ENCODE data around the gene EVA1A. TPM values are rescaled to one million over a fixed set of nuclear protein-coding genes. Genes with fewer than 3 reads are reported as not detected.

EVA1A gene
- total and polyA plus RNA-seq, 2 of the 8 experiments (the other 6 are each of a cell fraction or from before 2014, with no cell fraction given) = 2.4 to 4.3 TPM

DNA sequence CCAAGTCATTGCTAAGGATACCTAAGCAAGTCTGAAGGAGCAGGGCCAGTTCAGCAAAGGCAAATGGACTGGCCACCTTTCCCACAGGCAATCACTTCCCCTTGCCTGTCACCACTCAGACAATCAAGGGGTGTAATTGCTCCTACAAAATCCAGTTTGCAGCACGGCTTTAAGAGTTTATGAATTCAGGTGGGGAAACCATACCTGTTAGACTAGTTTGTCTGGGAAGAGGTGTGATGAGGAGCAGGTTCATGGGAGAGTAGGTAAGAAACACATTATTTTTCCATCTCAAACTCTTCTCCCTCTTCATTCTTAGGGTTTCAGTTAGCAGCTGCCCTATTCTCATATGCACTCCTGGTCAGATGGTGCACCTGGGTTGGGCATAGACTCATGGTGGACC is 102.5 kb downstream of the EVA1A start:
- H3K23me2 ChIP-seq (ENCODE audit: low read depth, low read length) = no peaks in the 10 kb centered on the region
- no peak overlapping the region for H2AK5ac ChIP-seq (ENCODE audit: low read depth, low read length)
- H3K79me1 ChIP-seq (ENCODE audit: low read depth, low read length) = no peaks in the 10 kb centered on the region
- H3K23ac ChIP-seq (ENCODE audit: insufficient read length) = no peak overlapping the region
- H4K8ac ChIP-seq (ENCODE audit: extremely low read depth, insufficient read depth, low read length) = no peak overlapping the region
- DNase-seq (ENCODE audit: low read depth in 1 of 2, low spot score in 2 of 2) = no peak
- no peaks in the 10 kb centered on the region for H3K36me3 ChIP-seq (ENCODE audit: control insufficient read depth in 2 of 4, insufficient read depth in 4 of 4, low read length in 3 of 4)
- H2BK120ac ChIP-seq (replicated peaks; ENCODE audit: low read depth, low read length) = no peak overlapping the region
- no peak overlapping the region for H3K4me2 ChIP-seq (ENCODE audit: insufficient read depth in 1 of 2, low read depth in 2 of 2, low read length in 2 of 2)
- FAIRE-seq = no peak
- POLR2A ChIA-PET (ENCODE audit: partially characterized antibody) = no interaction called here
- CTCF ChIA-PET (ENCODE audit: partially characterized antibody) = interaction anchor here (0.6 to 6.7 kb wide), 4 partner anchors 7 to 216 kb away, joined by 3 to 58 read pairs (median 4); no protein-coding TSS in a partner anchor
- H3K56ac ChIP-seq (replicated peaks; ENCODE audit: insufficient read length, low read depth, low read length) = no peak overlapping the region
- H4K5ac ChIP-seq (ENCODE audit: insufficient read length, low read depth, low read length) = no peak overlapping the region
- H3K79me2 ChIP-seq (ENCODE audit: control insufficient read depth in 1 of 2, insufficient read depth in 2 of 2, low read length in 2 of 2) = no peaks in the 10 kb centered on the region
- H2BK20ac ChIP-seq (ENCODE audit: low read length) = no peak overlapping the region
- no peak overlapping the region for H3K9ac ChIP-seq (replicated peaks in 1 of 4; ENCODE audit: extremely low read depth in 1 of 4, low read depth in 3 of 4, low read length in 3 of 4)
- no peaks in the 10 kb centered on the region for H4K20me1 ChIP-seq (replicated peaks in 1 of 2; ENCODE audit: control insufficient read depth in 1 of 2, insufficient read depth in 2 of 2, low read length in 2 of 2)
- H3K4me1 ChIP-seq (replicated peaks in 1 of 4; ENCODE audit: control insufficient read depth in 3 of 4, insufficient read depth in 4 of 4, low read length in 3 of 4) = peaks cover 0 to 7% (median 4%) of the 10 kb centered on the region in 4 experiments; a peak in 2 of 7 replicates
- no peak overlapping the region for H3K4me3 ChIP-seq (ENCODE audit: extremely low read depth in 1 of 4, insufficient read depth in 2 of 4, low read depth in 3 of 4, low read length in 4 of 4)
- H3K14ac ChIP-seq (ENCODE audit: insufficient read length) = no peak overlapping the region
- no peak overlapping the region for H3K18ac ChIP-seq (ENCODE audit: extremely low read depth, low read length)
- no peak overlapping the region for H2BK12ac ChIP-seq (ENCODE audit: low read depth, low read length)
- 92% methylated on average over 1 of the region's 1 CpG; no CpG with 5 or more reads in 1 of the 2 experiments for WGBS, 2 experiments (ENCODE audit: extremely low coverage in 1 of 2, insufficient coverage in 1 of 2, insufficient read length in 1 of 2, insufficient replicate concordance in 2 of 2, low coverage in 1 of 2, low lambda C conversion rate in 2 of 2, missing lambda C conversion rate in 1 of 2)
- H3K9me3 ChIP-seq (ENCODE audit: insufficient read depth in 2 of 2, low read depth in 1 of 2, low read length in 1 of 2) = no peaks in the 10 kb centered on the region
- no peak overlapping the region for H3K4ac ChIP-seq (replicated peaks; ENCODE audit: insufficient read length, low read depth, low read length)
- H4K91ac ChIP-seq (replicated peaks; ENCODE audit: insufficient read length, low read length) = no peak overlapping the region
- no peaks in the 10 kb centered on the region for H3K27me3 ChIP-seq (replicated peaks in 1 of 4; ENCODE audit: control insufficient read depth in 3 of 4, extremely low read depth in 1 of 4, insufficient read depth in 3 of 4, low read length in 3 of 4)
- no peak overlapping the region; the same call in 1 of the 2 replicates for H2AFZ ChIP-seq (ENCODE audit: low read length)
- H2BK15ac ChIP-seq (ENCODE audit: low read length) = no peak overlapping the region
- no peak overlapping the region for H3K27ac ChIP-seq (ENCODE audit: low read depth, low read length)
- no peak overlapping the region for H2BK5ac ChIP-seq (ENCODE audit: low read depth, low read length)
- TF ChIP-seq, protein P1, sequence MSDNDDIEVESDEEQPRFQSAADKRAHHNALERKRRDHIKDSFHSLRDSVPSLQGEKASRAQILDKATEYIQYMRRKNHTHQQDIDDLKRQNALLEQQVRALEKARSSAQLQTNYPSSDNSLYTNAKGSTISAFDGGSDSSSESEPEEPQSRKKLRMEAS (IDR thresholded peaks at IDR 0.05) = no peak
- TF ChIP-seq CTBP2 (IDR thresholded peaks at IDR 0.05; ENCODE audit: borderline replicate concordance, insufficient read depth, insufficient read length, low read length) = no peak
- TF ChIP-seq KDM4A (IDR thresholded peaks at IDR 0.05; ENCODE audit: low read depth, low read length, severe bottlenecking) = no peak
- no peak for TF ChIP-seq CREB1 (IDR thresholded peaks at IDR 0.05)
- TF ChIP-seq POLR2A (IDR thresholded peaks at IDR 0.05; ENCODE audit: control extremely low read depth in 1 of 2, low read depth in 2 of 2, low read length in 2 of 2) = no peak
- no peak for TF ChIP-seq YY1 (IDR thresholded peaks at IDR 0.05; ENCODE audit: low read depth, low read length)
- no peak for TF ChIP-seq BACH1 (IDR thresholded peaks at IDR 0.05; ENCODE audit: low read length)
- no peak for TF ChIP-seq CBX8 (IDR thresholded peaks at IDR 0.05; ENCODE audit: borderline replicate concordance, low read depth, low read length)
- TF ChIP-seq TEAD4 (IDR thresholded peaks at IDR 0.05; ENCODE audit: low read depth, low read length) = no peak
- TF ChIP-seq RNF2 (IDR thresholded peaks at IDR 0.05; ENCODE audit: borderline replicate concordance, low read depth, low read length, missing control alignments, poor library complexity, severe bottlenecking) = no peak
- TF ChIP-seq, protein P2, sequence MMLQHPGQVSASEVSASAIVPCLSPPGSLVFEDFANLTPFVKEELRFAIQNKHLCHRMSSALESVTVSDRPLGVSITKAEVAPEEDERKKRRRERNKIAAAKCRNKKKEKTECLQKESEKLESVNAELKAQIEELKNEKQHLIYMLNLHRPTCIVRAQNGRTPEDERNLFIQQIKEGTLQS (IDR thresholded peaks at IDR 0.05; ENCODE audit: insufficient read depth, low read depth, low read length) = no peak
- no peak for TF ChIP-seq TBP (IDR thresholded peaks at IDR 0.05; ENCODE audit: low read depth, low read length)
- TF ChIP-seq MAFK (IDR thresholded peaks at IDR 0.05; ENCODE audit: low read depth, low read length) = no peak
- TF ChIP-seq SIX5 (IDR thresholded peaks at IDR 0.05; ENCODE audit: low read depth, low read length) = no peak

Measured in H1 (cell line).